Esophagus muscularis mucosa (tissue), 3 donors: ENCODE results near the gene PAQR9.

Experiments
- CTCF ChIP-seq, 3 experiments: fragments of 200-600 bp in 2 of 3; fragments of 450-650 bp in 1 of 3; sonication (generic) in 2 of 3; IDR thresholded peaks; one replicate each; pipeline ENCODE4 v1.5.1; 2017 to 2019; ENCODE audit warnings: antibody characterized with exemption in 3 of 3, mild to moderate bottlenecking in 2 of 3, moderate library complexity in 1 of 3
- POLR2A ChIP-seq: fragments of 450-650 bp; IDR thresholded peaks from one replicate; pipeline ENCODE4 v1.6.1; 2017; ENCODE audit warnings: antibody characterized with exemption, moderate library complexity, mild to moderate bottlenecking, low read depth

GRCh38 chr3:142950972-142951371 is 12.5 kb downstream of the PAQR9 start:
- TF ChIP-seq CTCF (IDR thresholded peaks at IDR 0.05) (no peak), POLR2A (no peak)
